Spleen (tissue), 11 donors: ENCODE measurements around the gene IQSEC3. TPM values are rescaled to one million over a fixed set of nuclear protein-coding genes. Genes with fewer than 3 reads are reported as not detected.

Experiments used
- DNase-seq: peaks from one replicate; pipeline ENCODE4 v3.0.0-alpha.2; 2020
- H3K27ac ChIP-seq, 8 donors: fragments of 200-600 bp; sonication (generic) in 7 of 8; 1 replicate in 4 of 8; 2 replicates in 4 of 8; pipeline versions ENCODE4 v1.5.0 to v1.8.0; 2016 to 2021; ENCODE audit warnings: inconsistent platforms in 4 of 8, mild to moderate bottlenecking in 4 of 8, moderate library complexity in 1 of 8
- H3K27me3 ChIP-seq, 7 donors: fragments of 200-600 bp; sonication (generic) in 6 of 7; replicated peaks in 1 of 7; 1 replicate in 4 of 7; 2 replicates in 3 of 7; pipeline versions ENCODE4 v1.5.0 to v1.8.0; 2016 to 2021; ENCODE audit warnings: inconsistent platforms in 3 of 7, mild to moderate bottlenecking in 1 of 7
- H3K36me3 ChIP-seq, 6 donors: fragments of 200-600 bp; sonication (generic) in 5 of 6; 1 replicate in 4 of 6; 2 replicates in 2 of 6; pipeline versions ENCODE4 v1.5.0 to v1.8.0; 2016 to 2021; ENCODE audit warnings: inconsistent platforms in 2 of 6
- H3K4me1 ChIP-seq, 6 donors: fragments of 200-600 bp; sonication (generic) in 5 of 6; 1 replicate in 3 of 6; 2 replicates in 3 of 6; pipeline versions ENCODE4 v1.5.0 to v1.8.0; 2016 to 2021; ENCODE audit warnings: inconsistent platforms in 3 of 6
- H3K4me3 ChIP-seq, 8 donors: fragments of 200-600 bp; sonication (generic) in 7 of 8; 1 replicate in 4 of 8; 2 replicates in 4 of 8; pipeline versions ENCODE4 v1.5.0 to v1.8.0; 2016 to 2021; ENCODE audit warnings: inconsistent platforms in 4 of 8, mild to moderate bottlenecking in 4 of 8, moderate library complexity in 2 of 8
- H3K9me3 ChIP-seq, 8 donors: fragments of 200-600 bp; sonication (generic) in 7 of 8; 1 replicate in 4 of 8; 2 replicates in 4 of 8; pipeline versions ENCODE4 v1.5.0 to v1.8.0; 2016 to 2021; ENCODE audit warnings: inconsistent platforms in 4 of 8
- POLR2A ChIP-seq, 3 donors: fragments of 450-650 bp; IDR thresholded peaks; one replicate each; pipeline ENCODE4 v1.5.1; 2017; ENCODE audit warnings: antibody characterized with exemption in 3 of 3, mild to moderate bottlenecking in 1 of 3
- POLR2AphosphoS5 ChIP-seq, 3 donors: sonication (generic); formaldehyde crosslinking; IDR thresholded peaks; one replicate each; pipeline ENCODE4 v1.5.1; 2017; ENCODE audit warnings: antibody characterized with exemption in 3 of 3
- WGBS, 5 donors: extraction: QIAGEN DNeasy Blood & Tissue Kit in 3 of 5; methylation state at CpG; one replicate each; pipeline versions ENCODE4 v1.1.5 to v1.1.7; 2013 to 2018; 5-methylcytosine and 5-hydroxymethylcytosine counted together
- intact Hi-C: fragments of 100-400 bp; cut with DNase I; formaldehyde crosslinking; loops from one replicate; pipeline ENCODE4 v1.15.0; 2023; ENCODE audit warnings: low total_unique reads
- polyA plus RNA-seq, 3 donors: library from polyadenylated mRNA; stranded (reverse); fragments of 200-250 nt; gene quantifications; one replicate each; pipeline ENCODE4 v1.2.1, GENCODE V29; 2013
- total RNA-seq, 7 donors: library from RNA; depleted of rRNA in 3 of 7; stranded (reverse); fragments of >200 nt in 3 of 7; fragmentation: NEBNext Ultra II Directional in 4 of 7; extraction: Animal tissue kit (Norgen Biotek cat#: 25700) in 4 of 7; gene quantifications; one replicate each; pipeline versions ENCODE4 v1.1.0 to v1.2.1, GENCODE V29; 2016 to 2021
- TF ChIP-seq, protein P1 (sequence below), 11 experiments: fragments of 200-600 bp in 7 of 11; fragments of 450-650 bp in 4 of 11; sonication (generic) in 4 of 11; IDR thresholded peaks in 8 of 11; conservative IDR thresholded peaks in 3 of 11; 1 replicate in 7 of 11; 2 replicates in 4 of 11; pipeline versions ENCODE4 v1.4.0 to v1.8.0; 2016 to 2021; ENCODE audit warnings: antibody characterized with exemption in 11 of 11, inconsistent platforms in 4 of 11, mild to moderate bottlenecking in 1 of 11
- donor health status: healthy with polysubstance abuse.
- donor health status: DM: no; HTN: no; CAD: no; lungs with moderate emphysema.
- donor health status: DM: no; HTN: no; CAD: no.
- donor health status: Bipolar disorder and iron deficiency.
- donor health status: healthy.
- donor health status: DM: no; HTN: no; CAD: no.
- donor health status: DM: yes; HTN: yes; CAD: no.

The IQSEC3 gene
- total and polyA plus RNA-seq, 10 donors = 0.20 to 1.6 (median 0.52) TPM; not detected in 1

- H3K27me3 ChIP-seq = peaks cover 0 to 26% (median 0%) of the 10 kb centered on the region in 7 donors
- H3K9me3 ChIP-seq = no peaks in the 10 kb centered on the region
- H3K4me3 ChIP-seq = no peak overlapping the region
- intact Hi-C loops = no loop called here
- DNase-seq = no peak
- no peaks in the 10 kb centered on the region for H3K4me1 ChIP-seq
- H3K36me3 ChIP-seq = no peaks in the 10 kb centered on the region
- WGBS, 5 donors = 89 to 98% (median 92%) methylated on average over 5 to 7 of the region's 7 CpGs
- no peak for TF ChIP-seq POLR2A (IDR thresholded peaks at IDR 0.05)
- TF ChIP-seq, protein P1, sequence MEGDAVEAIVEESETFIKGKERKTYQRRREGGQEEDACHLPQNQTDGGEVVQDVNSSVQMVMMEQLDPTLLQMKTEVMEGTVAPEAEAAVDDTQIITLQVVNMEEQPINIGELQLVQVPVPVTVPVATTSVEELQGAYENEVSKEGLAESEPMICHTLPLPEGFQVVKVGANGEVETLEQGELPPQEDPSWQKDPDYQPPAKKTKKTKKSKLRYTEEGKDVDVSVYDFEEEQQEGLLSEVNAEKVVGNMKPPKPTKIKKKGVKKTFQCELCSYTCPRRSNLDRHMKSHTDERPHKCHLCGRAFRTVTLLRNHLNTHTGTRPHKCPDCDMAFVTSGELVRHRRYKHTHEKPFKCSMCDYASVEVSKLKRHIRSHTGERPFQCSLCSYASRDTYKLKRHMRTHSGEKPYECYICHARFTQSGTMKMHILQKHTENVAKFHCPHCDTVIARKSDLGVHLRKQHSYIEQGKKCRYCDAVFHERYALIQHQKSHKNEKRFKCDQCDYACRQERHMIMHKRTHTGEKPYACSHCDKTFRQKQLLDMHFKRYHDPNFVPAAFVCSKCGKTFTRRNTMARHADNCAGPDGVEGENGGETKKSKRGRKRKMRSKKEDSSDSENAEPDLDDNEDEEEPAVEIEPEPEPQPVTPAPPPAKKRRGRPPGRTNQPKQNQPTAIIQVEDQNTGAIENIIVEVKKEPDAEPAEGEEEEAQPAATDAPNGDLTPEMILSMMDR (IDR thresholded peaks at IDR 0.05 in 8 of 11, conservative IDR thresholded peaks at IDR 0.05 in 3 of 11) = no peak
- TF ChIP-seq POLR2AphosphoS5 (IDR thresholded peaks at IDR 0.05) = no peak
- no peak overlapping the region for H3K27ac ChIP-seq
Observed at GRCh38 chr12:125075-125474, 58.5 kb downstream of the IQSEC3 start.

GRCh38 chr12:125566-125965, 59.0 kb downstream of the IQSEC3 start:
- DNase-seq = no peak
- TF ChIP-seq POLR2AphosphoS5 (IDR thresholded peaks at IDR 0.05) (no peak), POLR2A (IDR thresholded peaks at IDR 0.05) (no peak)
- TF ChIP-seq, protein P1 (IDR thresholded peaks at IDR 0.05 in 8 of 11, conservative IDR thresholded peaks at IDR 0.05 in 3 of 11) = no peak

DNA sequence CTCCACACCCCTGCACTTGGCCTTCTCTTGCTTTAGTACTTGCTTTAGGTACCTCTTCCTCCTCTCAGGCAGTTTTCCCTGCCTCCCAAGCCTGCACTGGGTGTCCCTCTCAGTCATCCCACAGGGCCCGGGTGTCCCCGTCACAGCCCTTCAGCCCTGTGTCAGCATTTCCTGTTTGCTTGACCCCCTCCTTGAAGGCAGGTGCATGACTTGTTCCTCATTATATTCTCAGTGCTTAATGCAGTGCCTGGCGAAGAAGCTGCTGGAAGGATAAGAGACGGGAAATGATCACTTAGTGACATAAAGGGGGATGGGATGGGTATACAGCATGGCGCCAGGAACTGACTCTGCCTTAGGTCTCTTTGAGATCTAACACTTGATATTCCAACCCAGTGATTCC, 61.5 kb downstream of the IQSEC3 start:
- H3K4me3 ChIP-seq = no peak overlapping the region
- DNase-seq = no peak
- H3K9me3 ChIP-seq = no peaks in the 10 kb centered on the region
- intact Hi-C loops = no loop called here
- WGBS, 5 donors = 29 to 51% (median 43%) methylated on average over 5 of the region's 5 CpGs
- H3K36me3 ChIP-seq = no peaks in the 10 kb centered on the region
- TF ChIP-seq, protein P1 (IDR thresholded peaks at IDR 0.05 in 8 of 11, conservative IDR thresholded peaks at IDR 0.05 in 3 of 11) = no peak
- TF ChIP-seq POLR2A (IDR thresholded peaks at IDR 0.05) (no peak), POLR2AphosphoS5 (IDR thresholded peaks at IDR 0.05) (no peak)
- H3K27ac ChIP-seq = no peak overlapping the region
- H3K27me3 ChIP-seq = peaks cover 0 to 18% (median 0%) of the 10 kb centered on the region in 7 donors
- H3K4me1 ChIP-seq = no peaks in the 10 kb centered on the region

More at GRCh38 chr12:125566-125965, 59.0 kb downstream of the IQSEC3 start:
- no peaks in the 10 kb centered on the region for H3K4me1 ChIP-seq
- H3K27ac ChIP-seq = no peak overlapping the region
- no peaks in the 10 kb centered on the region for H3K36me3 ChIP-seq
- H3K27me3 ChIP-seq = peaks cover 0 to 23% (median 0%) of the 10 kb centered on the region in 7 donors
- H3K9me3 ChIP-seq = no peaks in the 10 kb centered on the region
- intact Hi-C loops = no loop called here
- 77 to 91% (median 87%) methylated on average over 10 to 23 of the region's 23 CpGs for WGBS, 5 donors
- no peak overlapping the region for H3K4me3 ChIP-seq

DNA sequence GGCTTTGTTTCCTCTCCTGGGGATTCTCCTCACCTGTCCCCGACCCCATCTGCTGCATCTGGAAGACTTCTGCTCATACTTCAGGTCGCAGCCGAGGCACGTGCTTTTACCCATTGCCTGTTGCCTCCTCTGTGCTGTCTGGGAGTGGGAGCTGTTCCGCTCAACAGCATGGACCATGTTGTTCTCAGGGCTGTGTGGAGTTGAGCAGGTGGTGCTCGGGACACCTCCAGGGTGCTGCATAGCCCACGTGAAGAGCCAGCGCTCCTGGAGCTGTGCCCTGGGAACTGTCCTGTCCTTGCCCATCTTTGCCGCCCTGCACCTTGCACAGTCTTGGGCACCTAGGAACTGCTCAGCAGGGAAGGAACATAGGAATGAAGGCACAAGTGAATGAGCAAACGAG, 62.4 kb downstream of the IQSEC3 start:
- Histone ChIP-seq H3K4me1 (no peaks in the 10 kb centered on the region), H3K4me3 (no peak overlapping the region), H3K27me3 (peaks cover 0 to 18% (median 0%) of the 10 kb centered on the region in 7 donors), H3K9me3 (no peaks in the 10 kb centered on the region), H3K36me3 (no peaks in the 10 kb centered on the region), H3K27ac (no peak overlapping the region)
- intact Hi-C loops = no loop called here
- DNase-seq = no peak
- 73 to 84% (median 76%) methylated on average over 10 of the region's 10 CpGs for WGBS, 5 donors
- TF ChIP-seq, protein P1 (IDR thresholded peaks at IDR 0.05 in 8 of 11, conservative IDR thresholded peaks at IDR 0.05 in 3 of 11) = no peak
- TF ChIP-seq POLR2A (IDR thresholded peaks at IDR 0.05) (no peak), POLR2AphosphoS5 (IDR thresholded peaks at IDR 0.05) (no peak)
